Common myeloid progenitor, CD34-positive (primary cell): ENCODE data around the gene RASGRP3.

Experiments
- CTCF ChIA-PET: fragments of 350-600 bp; sonication (Branson Sonifier 250); formaldehyde crosslinking; loops from one replicate; lab custom pipeline; 2021; ENCODE audit warnings: antibody characterized with exemption; lab: Charles Lee
- POLR2A ChIA-PET: fragments of 350-600 bp; sonication (Branson Sonifier 250); formaldehyde crosslinking; loops from one replicate; lab custom pipeline; 2021; ENCODE audit warnings: antibody characterized with exemption; lab: Charles Lee
- DNase-seq, 3 donors: peaks; one replicate each; pipeline versions ENCODE4 v3.0.0 to v3.0.0-alpha.2; 2013
- H3K27ac ChIP-seq, 2 experiments: 1 replicate in 1 of 2; 2 replicates in 1 of 2; pipeline ENCODE4 v1.7.0; 2013; ENCODE audit warnings: inconsistent platforms in 2 of 2, low read length in 2 of 2, mild to moderate bottlenecking in 2 of 2, low read depth in 1 of 2, moderate library complexity in 1 of 2; ENCODE audit not compliant: severe bottlenecking in 2 of 2, insufficient read depth in 1 of 2, poor library complexity in 1 of 2
- H3K27me3 ChIP-seq, 5 experiments: replicated peaks in 2 of 5; 1 replicate in 3 of 5; 2 replicates in 2 of 5; pipeline versions ENCODE4 v1.6.1 to v1.7.0; 2013; ENCODE audit warnings: low read length in 4 of 5, mild to moderate bottlenecking in 2 of 5, moderate library complexity in 2 of 5, inconsistent platforms in 1 of 5; ENCODE audit not compliant: insufficient read depth in 5 of 5, control insufficient read depth in 4 of 5
- H3K36me3 ChIP-seq, 4 experiments: 1 replicate in 2 of 4; 2 replicates in 2 of 4; pipeline versions ENCODE4 v1.6.1 to v1.7.0; 2013; ENCODE audit warnings: low read length in 3 of 4, control low read depth in 1 of 4, mild to moderate bottlenecking in 1 of 4; ENCODE audit not compliant: control insufficient read depth in 4 of 4, insufficient read depth in 4 of 4
- H3K4me1 ChIP-seq, 4 experiments: 1 replicate in 3 of 4; 2 replicates in 1 of 4; pipeline versions ENCODE4 v1.6.1 to v1.7.1; 2013; ENCODE audit warnings: low read length in 3 of 4, mild to moderate bottlenecking in 3 of 4, control low read depth in 1 of 4, inconsistent platforms in 1 of 4, moderate library complexity in 1 of 4; ENCODE audit not compliant: control insufficient read depth in 4 of 4, insufficient read depth in 4 of 4; ENCODE audit errors: control extremely low read depth in 1 of 4
- H3K4me3 ChIP-seq, 7 experiments: 1 replicate in 4 of 7; 2 replicates in 3 of 7; pipeline versions ENCODE4 v1.5.1 to v1.7.0; 2013; ENCODE audit warnings: mild to moderate bottlenecking in 7 of 7, low read length in 6 of 7, moderate library complexity in 6 of 7, inconsistent platforms in 2 of 7, low read depth in 2 of 7, control low read depth in 1 of 7; ENCODE audit not compliant: insufficient read depth in 4 of 7, control insufficient read depth in 1 of 7; ENCODE audit errors: extremely low read depth in 1 of 7
- H3K9me3 ChIP-seq, 5 experiments: 1 replicate in 4 of 5; 2 replicates in 1 of 5; pipeline versions ENCODE4 v1.6.1 to v1.7.1; 2013; ENCODE audit warnings: low read length in 4 of 5, mild to moderate bottlenecking in 2 of 5, inconsistent platforms in 1 of 5, low read depth in 1 of 5, moderate library complexity in 1 of 5; ENCODE audit not compliant: control insufficient read depth in 4 of 5, insufficient read depth in 2 of 5; ENCODE audit errors: control extremely low read depth in 1 of 5
- WGBS: methylation state at CpG from one replicate; pipeline ENCODE4 v1.1.5; 2013; ENCODE audit not compliant: insufficient coverage; 5-methylcytosine and 5-hydroxymethylcytosine counted together

Gene RASGRP3

GRCh38 chr2:33605056-33605455 is 128.6 kb downstream of the RASGRP3 start:
- CTCF ChIA-PET: no interaction called here

GRCh38 chr2:33606100-33606499 is 129.7 kb downstream of the RASGRP3 start:
- H3K9me3 ChIP-seq: no peaks in the 10 kb centered on the region
- H3K4me3 ChIP-seq: no peak overlapping the region
- WGBS: no CpG with 5 or more reads among the region's 4 CpGs
- H3K27me3 ChIP-seq: no peaks in the 10 kb centered on the region
- ChIA-PET CTCF (no interaction called here), POLR2A (no interaction called here)
- no peak for DNase-seq
- no peaks in the 10 kb centered on the region for H3K4me1 ChIP-seq
- H3K36me3 ChIP-seq: no peaks in the 10 kb centered on the region
- no peak overlapping the region for H3K27ac ChIP-seq

More at GRCh38 chr2:33605056-33605455, 128.6 kb downstream of the RASGRP3 start:
- Histone ChIP-seq H3K4me1 (peaks cover 0 to under 1% (median under 1%) of the 10 kb centered on the region in 4 experiments), H3K27ac (no peak overlapping the region), H3K27me3 (no peaks in the 10 kb centered on the region), H3K4me3 (no peak overlapping the region), H3K36me3 (no peaks in the 10 kb centered on the region), H3K9me3 (no peaks in the 10 kb centered on the region)
- POLR2A ChIA-PET: no interaction called here
- DNase-seq: no peak
- 100% methylated on average over 3 of the region's 6 CpGs for WGBS

GRCh38 chr2:33606622-33607021 is 130.2 kb downstream of the RASGRP3 start:
- WGBS: 100% methylated on average over 1 of the region's 7 CpGs
- POLR2A ChIA-PET: no interaction called here
- H3K36me3 ChIP-seq: no peaks in the 10 kb centered on the region
- H3K27ac ChIP-seq: no peak overlapping the region
- CTCF ChIA-PET: no interaction called here
- no peaks in the 10 kb centered on the region for H3K27me3 ChIP-seq
- H3K4me1 ChIP-seq: no peaks in the 10 kb centered on the region
- peaks cover 0 to 3% (median 0%) of the 10 kb centered on the region in 5 experiments for H3K9me3 ChIP-seq
- no peak for DNase-seq
- H3K4me3 ChIP-seq: no peak overlapping the region

- DNase-seq: peak in 2 of 3 donors; percentile 4 to 22
- H3K4me1 ChIP-seq: no peaks in the 10 kb centered on the region
- no peak overlapping the region for H3K27ac ChIP-seq
- H3K4me3 ChIP-seq: no peak overlapping the region
- no peaks in the 10 kb centered on the region for H3K36me3 ChIP-seq
- CTCF ChIA-PET: no interaction called here
- H3K27me3 ChIP-seq: no peaks in the 10 kb centered on the region
- POLR2A ChIA-PET: no interaction called here
- 100% methylated on average over 1 of the region's 4 CpGs for WGBS
- peaks cover 0 to 7% (median 0%) of the 10 kb centered on the region in 5 experiments for H3K9me3 ChIP-seq
These were observed 130.8 kb downstream of the RASGRP3 start for GRCh38 chr2:33607251-33607721.

GRCh38 chr2:33607905-33608304 is 131.5 kb downstream of the RASGRP3 start:
- CTCF ChIA-PET: no interaction called here
- Histone ChIP-seq H3K36me3 (no peaks in the 10 kb centered on the region), H3K4me3 (no peak overlapping the region), H3K9me3 (peaks cover 0 to 7% (median 0%) of the 10 kb centered on the region in 5 experiments), H3K4me1 (no peaks in the 10 kb centered on the region), H3K27ac (no peak overlapping the region), H3K27me3 (no peaks in the 10 kb centered on the region)
- 100% methylated on average over 1 of the region's 2 CpGs for WGBS
- no peak for DNase-seq
- POLR2A ChIA-PET: no interaction called here

- ChIA-PET POLR2A (no interaction called here), CTCF (no interaction called here)
- Histone ChIP-seq H3K4me1 (no peaks in the 10 kb centered on the region), H3K9me3 (peaks cover 2 to 23% (median 6%) of the 10 kb centered on the region in 5 experiments), H3K36me3 (no peaks in the 10 kb centered on the region), H3K27me3 (no peaks in the 10 kb centered on the region), H3K27ac (no peak overlapping the region), H3K4me3 (no peak overlapping the region)
- no peak for DNase-seq
These were observed 137.7 kb downstream of the RASGRP3 start for GRCh38 chr2:33614190-33614589.
